ENCODE results near the gene TACC2.
"Not testable (repeated sequence)": the region's sequence is repeated elsewhere in the genome, so short reads cannot be mapped to it uniquely, and the experiment has no call there.

TACC2 gene

GRCh38 chr10:122062831-122063674 lies 74.1 kb downstream of the TACC2 start:
- DNase-seq (ENCODE audit: low spot score): no peak

GRCh38 chr10:122066337-122066939 lies 77.5 kb downstream of the TACC2 start:
- not testable (repeated sequence) for DNase-seq (ENCODE audit: low spot score)

GRCh38 chr10:122068844-122069243 lies 79.9 kb downstream of the TACC2 start:
- no peak for DNase-seq (ENCODE audit: low spot score)

GRCh38 chr10:122072491-122072890 lies 83.5 kb downstream of the TACC2 start:
- no peak for DNase-seq (ENCODE audit: low spot score)

- DNase-seq (ENCODE audit: low spot score): no peak
Measured at GRCh38 chr10:122073508-122073907, 84.5 kb downstream of the TACC2 start.

- DNase-seq (ENCODE audit: low spot score): no peak
Measured at GRCh38 chr10:122075171-122075570, 86.2 kb downstream of the TACC2 start.

GRCh38 chr10:122075876-122076275 lies 86.9 kb downstream of the TACC2 start:
- not testable (repeated sequence) for DNase-seq (ENCODE audit: low spot score)

GRCh38 chr10:122077311-122077875 lies 88.4 kb downstream of the TACC2 start:
- no peak for DNase-seq (ENCODE audit: low spot score)

- DNase-seq (ENCODE audit: low spot score): no peak
Measured at GRCh38 chr10:122078326-122078725, 89.4 kb downstream of the TACC2 start.

- no peak for DNase-seq (ENCODE audit: low spot score)
Measured at GRCh38 chr10:122078965-122079795, 90.2 kb downstream of the TACC2 start.

GRCh38 chr10:122082616-122083477 lies 93.9 kb downstream of the TACC2 start:
- DNase-seq (ENCODE audit: low spot score): no peak

- DNase-seq (ENCODE audit: low spot score): no peak
Measured at GRCh38 chr10:122083478-122084025, 94.6 kb downstream of the TACC2 start.

- DNase-seq (ENCODE audit: low spot score): no peak
Measured at GRCh38 chr10:122084286-122085041, 95.5 kb downstream of the TACC2 start.

- DNase-seq (ENCODE audit: low spot score): no peak
Measured at GRCh38 chr10:122085423-122085911, 96.5 kb downstream of the TACC2 start.

- DNase-seq (ENCODE audit: low spot score): no peak
Measured at GRCh38 chr10:122086416-122087240, 97.7 kb downstream of the TACC2 start.

GRCh38 chr10:122087436-122087835 lies 98.5 kb downstream of the TACC2 start:
- DNase-seq (ENCODE audit: low spot score): no peak

GRCh38 chr10:122089311-122090017 lies 100.5 kb downstream of the TACC2 start:
- no peak for DNase-seq (ENCODE audit: low spot score)

GRCh38 chr10:122091722-122092121 lies 102.8 kb downstream of the TACC2 start:
- no peak for DNase-seq (ENCODE audit: low spot score)

Measured in cerebellar cortex (tissue), 1 donor.